CD8-positive, alpha-beta memory T cell (primary cell): Measurements from ENCODE around the gene CPA1. TPM values are rescaled to one million over a fixed set of nuclear protein-coding genes. Genes with fewer than 3 reads are reported as not detected.
A peak's percentile ranks its signal among the peaks of the same experiment; 100 is the strongest.

Experiments
- CTCF ChIA-PET: fragments of 350-600 bp; sonication (Branson Sonifier 250); formaldehyde crosslinking; loops from one replicate; lab custom pipeline; 2021; ENCODE audit warnings: antibody characterized with exemption; lab: Charles Lee
- POLR2A ChIA-PET: fragments of 350-600 bp; sonication (Branson Sonifier 250); formaldehyde crosslinking; loops from one replicate; lab custom pipeline; 2021; ENCODE audit warnings: antibody characterized with exemption; lab: Charles Lee
- DNase-seq, 5 donors: peaks; one replicate each; pipeline versions ENCODE4 v3.0.0 to v3.0.0-alpha.2; 2020 to 2022; ENCODE audit warnings: mixed read lengths in 1 of 5
- H3K27ac ChIP-seq: one replicate; pipeline ENCODE4 v1.7.0; 2013; ENCODE audit warnings: low read depth, mild to moderate bottlenecking, low read length, moderate library complexity
- H3K27me3 ChIP-seq: 2 replicates; pipeline ENCODE4 v1.7.0; 2013; ENCODE audit warnings: low read length, mild to moderate bottlenecking; ENCODE audit not compliant: insufficient read depth, poor library complexity, severe bottlenecking
- H3K36me3 ChIP-seq: 2 replicates; pipeline ENCODE4 v1.7.0; 2013; ENCODE audit warnings: mild to moderate bottlenecking, low read length, moderate library complexity; ENCODE audit not compliant: insufficient read depth
- H3K4me1 ChIP-seq: 2 replicates; pipeline ENCODE4 v1.7.0; 2013; ENCODE audit warnings: mild to moderate bottlenecking, low read length, moderate library complexity; ENCODE audit not compliant: insufficient read depth
- H3K4me3 ChIP-seq: 2 replicates; pipeline ENCODE4 v1.7.0; 2013; ENCODE audit warnings: mild to moderate bottlenecking, low read length
- H3K9me3 ChIP-seq: 2 replicates; pipeline ENCODE4 v1.7.0; 2013; ENCODE audit warnings: mild to moderate bottlenecking, low read length
- H3K27ac Mint-ChIP-seq, 8 donors: one replicate each; pipeline ENCODE4 v1.8.0; 2020 to 2021; ENCODE audit warnings: mixed read lengths in 8 of 8, mild to moderate bottlenecking in 6 of 8, inconsistent platforms in 3 of 8, moderate library complexity in 3 of 8
- H3K27me3 Mint-ChIP-seq, 2 donors: one replicate each; pipeline ENCODE4 v1.8.0; 2020 to 2021; ENCODE audit warnings: mixed read lengths in 2 of 2, mild to moderate bottlenecking in 1 of 2, moderate library complexity in 1 of 2
- H3K36me3 Mint-ChIP-seq, 3 donors: one replicate each; pipeline ENCODE4 v1.8.0; 2020 to 2021; ENCODE audit warnings: mixed read lengths in 3 of 3, inconsistent platforms in 1 of 3, mild to moderate bottlenecking in 1 of 3
- H3K4me1 Mint-ChIP-seq, 3 donors: one replicate each; pipeline ENCODE4 v1.8.0; 2020 to 2021; ENCODE audit warnings: mixed read lengths in 3 of 3, inconsistent platforms in 1 of 3, mild to moderate bottlenecking in 1 of 3
- H3K4me3 Mint-ChIP-seq, 7 donors: one replicate each; pipeline ENCODE4 v1.8.0; 2020 to 2021; ENCODE audit warnings: mixed read lengths in 7 of 7, mild to moderate bottlenecking in 6 of 7, moderate library complexity in 4 of 7, inconsistent platforms in 2 of 7
- H3K9me3 Mint-ChIP-seq, 5 donors: one replicate each; pipeline ENCODE4 v1.8.0; 2020 to 2022; ENCODE audit warnings: mixed read lengths in 5 of 5, mild to moderate bottlenecking in 3 of 5, moderate library complexity in 2 of 5, inconsistent platforms in 1 of 5
- polyA plus RNA-seq: library from polyadenylated mRNA; unstranded; fragments of 300-500 nt; fragmentation: Illumina TruSeq; gene quantifications from one replicate; pipeline ENCODE4 v1.2.3, GENCODE V29; 2021
- total RNA-seq, 2 experiments: library from RNA; stranded (reverse); gene quantifications; one replicate each; pipeline ENCODE4 v1.2.3, GENCODE V29; 2021

Gene CPA1
- total and polyA plus RNA-seq, 3 experiments from 2014 or later, result not detected

- no peaks in the 10 kb centered on the region for H3K27me3 Mint-ChIP-seq
- no peaks in the 10 kb centered on the region for H3K4me1 Mint-ChIP-seq
- Histone ChIP-seq H3K27me3 (no peaks in the 10 kb centered on the region), H3K9me3 (no peaks in the 10 kb centered on the region), H3K4me1 (no peaks in the 10 kb centered on the region), H3K36me3 (no peaks in the 10 kb centered on the region), H3K27ac (no peak overlapping the region), H3K4me3 (no peak overlapping the region)
- H3K4me3 Mint-ChIP-seq, result no peak overlapping the region
- peaks cover 0 to 4% (median 0%) of the 10 kb centered on the region in 3 donors for H3K36me3 Mint-ChIP-seq
- no peak overlapping the region for H3K27ac Mint-ChIP-seq
- CTCF ChIA-PET, result no interaction called here
- no peak for DNase-seq
- no peaks in the 10 kb centered on the region for H3K9me3 Mint-ChIP-seq
- POLR2A ChIA-PET, result no interaction called here
These were observed 7.5 kb downstream of the CPA1 start for GRCh38 chr7:130387628-130388403.

DNA sequence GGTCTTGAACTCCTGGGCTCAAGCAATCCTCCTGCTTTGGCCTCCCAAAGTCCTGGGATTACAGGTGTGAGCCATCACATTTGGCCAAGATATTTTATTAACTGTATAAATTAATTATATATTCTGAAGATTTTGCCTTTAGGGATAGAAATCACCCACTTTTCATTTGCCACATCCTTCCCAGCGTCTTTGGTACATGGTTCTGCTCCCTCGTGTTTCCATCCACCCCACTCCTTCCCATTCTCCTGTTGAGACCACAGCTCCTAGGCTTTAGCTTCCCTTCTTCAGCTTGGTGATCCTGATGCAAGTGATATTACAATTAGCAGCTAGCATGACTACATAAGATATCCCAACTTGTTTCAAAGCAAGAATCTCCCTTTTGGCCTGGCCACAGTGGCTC, 8.4 kb downstream of the CPA1 start:
- H3K27ac ChIP-seq, result no peak overlapping the region
- CTCF ChIA-PET, result no interaction called here
- peaks cover 2% of the 10 kb centered on the region for H3K4me1 ChIP-seq
- POLR2A ChIA-PET, result no interaction called here
- peaks cover 0 to 4% (median 0%) of the 10 kb centered on the region in 3 donors for H3K36me3 Mint-ChIP-seq
- H3K9me3 ChIP-seq, result no peaks in the 10 kb centered on the region
- H3K4me3 Mint-ChIP-seq, result no peak overlapping the region
- H3K9me3 Mint-ChIP-seq, result no peaks in the 10 kb centered on the region
- H3K36me3 ChIP-seq, result no peaks in the 10 kb centered on the region
- H3K4me3 ChIP-seq, result no peak overlapping the region
- DNase-seq, result no peak
- peaks cover 2 to 4% (median 3%) of the 10 kb centered on the region in 3 donors for H3K4me1 Mint-ChIP-seq
- no peaks in the 10 kb centered on the region for H3K27me3 ChIP-seq
- no peaks in the 10 kb centered on the region for H3K27me3 Mint-ChIP-seq
- no peak overlapping the region for H3K27ac Mint-ChIP-seq

DNA sequence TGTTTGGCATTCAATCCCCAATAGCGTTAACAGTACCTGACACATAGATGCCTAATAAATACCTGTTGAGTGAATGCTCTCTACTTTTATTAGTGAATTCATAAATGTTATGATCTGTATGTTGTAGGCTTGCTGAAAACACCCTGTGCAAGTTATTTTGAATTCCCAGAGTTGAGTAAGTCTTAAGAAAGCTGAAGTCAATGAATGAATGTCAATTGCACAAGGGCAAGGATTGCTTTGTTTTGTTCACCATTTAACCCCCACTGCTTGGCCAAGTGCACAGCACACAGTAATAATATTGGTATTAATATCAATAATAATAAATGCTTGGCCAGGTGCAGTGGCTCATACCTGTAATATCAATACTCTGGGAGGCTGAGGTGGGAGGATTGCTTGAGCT, 10.2 kb downstream of the CPA1 start:
- Histone ChIP-seq H3K27ac (no peak overlapping the region), H3K27me3 (no peaks in the 10 kb centered on the region), H3K4me3 (no peak overlapping the region), H3K36me3 (no peaks in the 10 kb centered on the region), H3K4me1 (peaks cover 20% of the 10 kb centered on the region), H3K9me3 (no peaks in the 10 kb centered on the region)
- Mint-ChIP-seq H3K36me3 (peaks cover 0 to 4% (median 0%) of the 10 kb centered on the region in 3 donors), H3K4me1 (peaks cover 13 to 21% (median 20%) of the 10 kb centered on the region in 3 donors), H3K4me3 (no peak overlapping the region), H3K27ac (no peak overlapping the region), H3K27me3 (no peaks in the 10 kb centered on the region), H3K9me3 (no peaks in the 10 kb centered on the region)
- no peak for DNase-seq
- POLR2A ChIA-PET, result interaction anchor here (0.7 kb wide), 1 partner anchor 9 kb away, joined by 4 read pairs; no protein-coding TSS in a partner anchor
- CTCF ChIA-PET, result no interaction called here

DNA sequence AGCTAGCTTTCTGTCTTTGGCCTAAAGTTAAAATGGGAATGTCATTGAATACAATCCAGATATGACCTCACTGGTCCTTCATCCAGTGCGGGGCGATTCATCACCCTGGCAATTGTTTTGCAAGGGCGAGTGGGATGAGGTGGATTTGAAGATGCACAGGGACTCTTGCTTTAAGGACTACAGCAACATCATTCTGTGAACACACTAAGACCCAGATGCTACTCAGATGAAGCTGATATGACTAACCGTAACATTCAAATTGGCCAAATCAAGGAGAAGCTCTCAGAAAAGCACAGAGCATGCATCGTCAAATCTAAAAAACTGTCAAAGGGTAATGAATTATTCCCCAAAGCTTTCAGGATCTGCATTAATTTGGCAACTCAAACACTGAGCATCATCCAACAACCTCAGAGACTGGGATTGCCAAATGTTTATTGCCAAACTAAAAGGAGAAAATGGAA, 12.8 kb downstream of the CPA1 start:
- ChIA-PET POLR2A (no interaction called here), CTCF (no interaction called here)
- Mint-ChIP-seq H3K27me3 (no peaks in the 10 kb centered on the region), H3K27ac (peak overlapping the region in 1 of 8 donors; percentile 85), H3K4me1 (peaks cover 15 to 21% (median 20%) of the 10 kb centered on the region in 3 donors), H3K4me3 (no peak overlapping the region), H3K36me3 (peaks cover 0 to 4% (median 3%) of the 10 kb centered on the region in 3 donors), H3K9me3 (no peaks in the 10 kb centered on the region)
- Histone ChIP-seq H3K27ac (no peak overlapping the region), H3K4me3 (no peak overlapping the region), H3K36me3 (no peaks in the 10 kb centered on the region), H3K4me1 (peaks cover 21% of the 10 kb centered on the region), H3K27me3 (no peaks in the 10 kb centered on the region), H3K9me3 (no peaks in the 10 kb centered on the region)
- no peak for DNase-seq

DNA sequence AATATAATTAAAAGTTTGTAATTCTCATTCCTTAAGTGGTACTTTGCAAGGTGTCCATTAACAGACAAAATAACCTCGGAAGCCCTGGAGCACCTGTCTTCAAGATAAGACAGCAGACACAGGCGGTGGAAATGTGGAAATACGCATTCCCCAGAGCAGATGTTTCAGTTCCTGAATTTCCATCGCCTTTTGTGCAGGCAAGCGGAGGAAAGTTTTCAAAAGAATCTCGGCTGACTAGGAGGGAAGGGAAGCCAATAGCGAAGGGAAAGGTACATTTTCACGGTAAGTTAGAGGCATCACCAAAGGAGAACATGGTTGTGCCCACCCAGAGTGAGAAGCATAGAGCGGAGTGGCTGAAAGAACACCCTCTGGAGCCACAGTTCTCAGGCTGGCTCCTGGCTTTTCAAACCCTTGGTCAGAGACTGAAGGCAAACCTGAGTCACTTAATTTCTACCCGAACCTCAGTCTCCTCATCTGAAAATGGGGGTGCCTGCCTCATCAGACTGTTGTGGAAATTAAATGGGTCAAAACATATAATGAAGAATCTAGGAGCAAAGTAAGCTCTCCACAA, 13.6 kb downstream of the CPA1 start:
- no peaks in the 10 kb centered on the region for H3K27me3 ChIP-seq
- H3K4me3 Mint-ChIP-seq, result peak overlapping the region; percentile 8 to 83 (median 72)
- CTCF ChIA-PET, result no interaction called here
- no peak overlapping the region for H3K27ac ChIP-seq
- no peaks in the 10 kb centered on the region for H3K9me3 ChIP-seq
- H3K36me3 ChIP-seq, result no peaks in the 10 kb centered on the region
- POLR2A ChIA-PET, result interaction anchor here (0.7 kb wide), 1 partner anchor 27 kb away, joined by 3 read pairs; no protein-coding TSS in a partner anchor
- peaks cover 15 to 21% (median 20%) of the 10 kb centered on the region in 3 donors for H3K4me1 Mint-ChIP-seq
- H3K4me3 ChIP-seq, result peak overlapping the region; percentile 37
- peaks cover 0 to 9% (median 2%) of the 10 kb centered on the region in 3 donors for H3K36me3 Mint-ChIP-seq
- H3K27me3 Mint-ChIP-seq, result no peaks in the 10 kb centered on the region
- DNase-seq, result no peak
- H3K27ac Mint-ChIP-seq, result peak overlapping the region; percentile 16 to 92 (median 85)
- H3K9me3 Mint-ChIP-seq, result no peaks in the 10 kb centered on the region
- peaks cover 21% of the 10 kb centered on the region for H3K4me1 ChIP-seq

DNA sequence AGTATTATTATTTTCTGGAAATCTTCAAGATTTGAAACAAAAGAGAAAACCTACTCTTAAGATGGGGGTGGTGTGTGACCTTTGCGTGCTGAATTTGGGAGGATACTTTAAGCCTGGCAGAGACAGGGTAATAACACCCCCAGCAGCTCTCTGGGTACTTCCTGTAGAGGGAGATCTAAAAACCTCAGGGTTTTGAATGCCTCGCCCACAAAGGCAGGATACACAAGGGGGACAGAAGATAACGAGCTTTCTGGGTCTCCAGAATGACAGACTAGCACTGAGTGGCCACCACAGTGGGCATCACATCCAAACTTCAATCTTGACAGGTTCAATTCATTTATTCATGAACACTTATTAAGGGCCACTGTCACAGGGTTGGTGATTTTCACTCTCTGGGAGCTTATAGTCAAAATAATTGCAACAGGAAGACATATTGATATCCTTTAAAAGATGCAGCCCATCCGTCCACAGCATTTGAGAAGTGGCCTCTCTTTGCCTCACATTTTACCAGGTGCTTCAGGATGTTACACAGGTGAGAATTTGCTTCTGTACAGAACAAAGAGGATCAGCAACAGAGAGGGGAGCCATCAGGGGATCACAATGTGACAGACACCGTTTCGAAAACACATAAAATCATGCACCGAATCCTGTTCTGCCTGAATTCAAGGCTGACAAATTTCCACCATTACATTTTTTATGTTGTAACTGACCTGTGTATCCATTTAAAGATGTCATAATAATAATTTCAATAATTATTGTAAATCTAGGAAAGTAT, 14.3 kb downstream of the CPA1 start:
- CTCF ChIA-PET, result no interaction called here
- Histone ChIP-seq H3K4me1 (peaks cover 21% of the 10 kb centered on the region), H3K36me3 (no peaks in the 10 kb centered on the region), H3K9me3 (no peaks in the 10 kb centered on the region), H3K27me3 (no peaks in the 10 kb centered on the region), H3K4me3 (peak overlapping the region; percentile 37), H3K27ac (no peak overlapping the region)
- Mint-ChIP-seq H3K36me3 (peaks cover 0 to 11% (median 2%) of the 10 kb centered on the region in 3 donors), H3K27ac (peak overlapping the region; percentile 16 to 92 (median 85)), H3K4me1 (peaks cover 15 to 21% (median 20%) of the 10 kb centered on the region in 3 donors), H3K4me3 (peak overlapping the region; percentile 8 to 83 (median 72)), H3K27me3 (no peaks in the 10 kb centered on the region), H3K9me3 (no peaks in the 10 kb centered on the region)
- POLR2A ChIA-PET, result interaction anchor here (0.7 kb wide), 1 partner anchor 27 kb away, joined by 3 read pairs; no protein-coding TSS in a partner anchor
- DNase-seq, result peak in 2 of 5 donors; percentile 44 to 72

DNA sequence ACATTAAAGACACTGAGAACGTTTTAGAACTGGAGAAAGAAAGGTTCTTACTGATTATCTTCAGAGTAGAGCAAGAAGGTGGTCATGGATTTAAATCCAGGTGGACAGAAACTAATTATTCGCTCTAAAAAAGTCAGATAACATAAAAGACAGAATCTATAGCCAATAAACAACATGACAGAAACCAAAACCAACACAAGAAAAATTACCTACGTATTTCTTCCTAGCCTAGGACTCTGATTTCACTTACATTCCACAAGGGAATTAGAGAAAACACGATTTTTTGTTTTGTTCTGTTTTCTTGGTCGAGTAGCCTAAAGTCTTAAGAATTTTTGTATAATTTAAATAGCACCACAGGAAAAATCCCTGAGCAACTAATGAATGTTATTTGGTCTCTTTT, 15.1 kb downstream of the CPA1 start:
- H3K4me1 Mint-ChIP-seq, result peaks cover 15 to 21% (median 20%) of the 10 kb centered on the region in 3 donors
- peak overlapping the region in 1 of 8 donors; percentile 40 for H3K27ac Mint-ChIP-seq
- no peaks in the 10 kb centered on the region for H3K9me3 ChIP-seq
- no peaks in the 10 kb centered on the region for H3K27me3 ChIP-seq
- no peaks in the 10 kb centered on the region for H3K36me3 ChIP-seq
- no peak overlapping the region for H3K4me3 ChIP-seq
- POLR2A ChIA-PET, result no interaction called here
- no peaks in the 10 kb centered on the region for H3K9me3 Mint-ChIP-seq
- H3K27ac ChIP-seq, result no peak overlapping the region
- no peaks in the 10 kb centered on the region for H3K27me3 Mint-ChIP-seq
- DNase-seq, result no peak
- CTCF ChIA-PET, result no interaction called here
- peaks cover 21% of the 10 kb centered on the region for H3K4me1 ChIP-seq
- H3K4me3 Mint-ChIP-seq, result no peak overlapping the region
- peaks cover 4 to 16% (median 8%) of the 10 kb centered on the region in 3 donors for H3K36me3 Mint-ChIP-seq
